H9 (cell line): Measurements from ENCODE around the gene ETV4. TPM values are rescaled to one million over a fixed set of nuclear protein-coding genes. Genes with fewer than 3 reads are reported as not detected.
"Not testable (repeated sequence)": the region's sequence is repeated elsewhere in the genome, so short reads cannot be mapped to it uniquely, and the experiment has no call there.

ENCODE experiments used
- DNase-seq: peaks from one replicate; pipeline ENCODE4 v3.0.0-alpha.2; 2017
- H2AFZ ChIP-seq: one replicate; pipeline ENCODE4 v1.6.1; 2013; ENCODE audit warnings: mild to moderate bottlenecking, low read length, control low read depth, moderate library complexity
- H2AK5ac ChIP-seq: 2 replicates; pipeline ENCODE4 v1.6.1; 2013; ENCODE audit warnings: low read length, control low read depth, mixed read lengths; ENCODE audit not compliant: insufficient read length
- H2BK120ac ChIP-seq: one replicate; pipeline ENCODE4 v1.6.1; 2013; ENCODE audit warnings: low read depth, mild to moderate bottlenecking, low read length, control low read depth, inconsistent platforms; ENCODE audit not compliant: poor library complexity, severe bottlenecking
- H2BK12ac ChIP-seq: 2 replicates; pipeline ENCODE4 v1.6.1; 2013; ENCODE audit warnings: low read length, control low read depth, mixed read lengths, low read depth; ENCODE audit not compliant: insufficient read length
- H2BK15ac ChIP-seq: 2 replicates; pipeline ENCODE4 v1.6.1; 2013; ENCODE audit warnings: low read depth, low read length, control low read depth
- H2BK20ac ChIP-seq: one replicate; pipeline ENCODE4 v1.6.1; 2013; ENCODE audit warnings: low read depth, mild to moderate bottlenecking, low read length, control low read depth, inconsistent platforms; ENCODE audit not compliant: poor library complexity, severe bottlenecking
- H2BK5ac ChIP-seq: 2 replicates; pipeline ENCODE4 v1.6.1; 2013; ENCODE audit warnings: low read length, control low read depth, mixed read lengths; ENCODE audit not compliant: insufficient read length
- H3K14ac ChIP-seq: 2 replicates; pipeline ENCODE4 v1.6.1; 2013; ENCODE audit warnings: low read length, control low read depth; ENCODE audit not compliant: insufficient read depth
- H3K18ac ChIP-seq: 2 replicates; pipeline ENCODE4 v1.6.1; 2013; ENCODE audit warnings: low read depth, mild to moderate bottlenecking, mixed read lengths, low read length, control low read depth; ENCODE audit not compliant: insufficient read length
- H3K23ac ChIP-seq: 2 replicates; pipeline ENCODE4 v1.6.1; 2013; ENCODE audit warnings: low read length, control low read depth, mixed read lengths, low read depth; ENCODE audit not compliant: insufficient read length
- H3K23me2 ChIP-seq: 2 replicates; pipeline ENCODE4 v1.6.1; 2013; ENCODE audit warnings: low read depth, mild to moderate bottlenecking, mixed read lengths, low read length, control low read depth; ENCODE audit not compliant: insufficient read length, poor library complexity, severe bottlenecking
- H3K27ac ChIP-seq: 2 replicates; pipeline ENCODE4 v1.5.1; 2013; ENCODE audit warnings: low read length, control low read depth, mixed read lengths, low read depth; ENCODE audit not compliant: insufficient read length
- H3K27me3 ChIP-seq: 2 replicates; pipeline ENCODE4 v1.6.1; 2013; ENCODE audit warnings: low read length, control low read depth, inconsistent platforms; ENCODE audit not compliant: insufficient read depth
- H3K4ac ChIP-seq: 2 replicates; pipeline ENCODE4 v1.6.1; 2013; ENCODE audit warnings: low read depth, mild to moderate bottlenecking, control low read depth, inconsistent platforms, low read length, moderate library complexity
- H3K4me1 ChIP-seq: 2 replicates; pipeline ENCODE4 v1.6.1; 2013; ENCODE audit warnings: low read length, control low read depth, inconsistent platforms; ENCODE audit not compliant: insufficient read depth
- H3K4me2 ChIP-seq: 2 replicates; pipeline ENCODE4 v1.6.1; 2013; ENCODE audit warnings: low read length, control low read depth, mixed read lengths; ENCODE audit not compliant: insufficient read length, insufficient read depth
- H3K56ac ChIP-seq: 2 replicates; pipeline ENCODE4 v1.6.1; 2013; ENCODE audit warnings: low read depth, mild to moderate bottlenecking, mixed read lengths, low read length, control low read depth; ENCODE audit not compliant: insufficient read length
- H3K79me1 ChIP-seq: 2 replicates; pipeline ENCODE4 v1.6.1; 2013; ENCODE audit warnings: low read depth, mild to moderate bottlenecking, moderate library complexity, low read length, control low read depth, inconsistent platforms; ENCODE audit not compliant: insufficient read depth, poor library complexity, severe bottlenecking
- H3K79me2 ChIP-seq: 2 replicates; pipeline ENCODE4 v1.6.1; 2013; ENCODE audit warnings: low read length, control low read depth, inconsistent platforms; ENCODE audit not compliant: insufficient read depth
- H3K9ac ChIP-seq: 2 replicates; pipeline ENCODE4 v1.6.1; 2013; ENCODE audit warnings: low read length, control low read depth, mixed read lengths; ENCODE audit not compliant: insufficient read length; ENCODE audit errors: extremely low read depth
- H3K9me3 ChIP-seq: one replicate; pipeline ENCODE4 v1.6.1; 2013; ENCODE audit warnings: low read depth, low read length, inconsistent platforms; ENCODE audit not compliant: control insufficient read depth
- H3T11ph ChIP-seq: one replicate; pipeline ENCODE4 v1.6.1; 2013; ENCODE audit warnings: mild to moderate bottlenecking, low read length, control low read depth, inconsistent platforms
- H4K20me1 ChIP-seq: one replicate; pipeline ENCODE4 v1.6.1; 2013; ENCODE audit not compliant: control insufficient read depth, insufficient read length, insufficient read depth
- H4K5ac ChIP-seq: 2 replicates; pipeline ENCODE4 v1.6.1; 2013; ENCODE audit warnings: low read depth, mild to moderate bottlenecking, mixed read lengths, low read length, control low read depth; ENCODE audit not compliant: insufficient read length
- H4K8ac ChIP-seq: replicated peaks from 2 replicates; pipeline ENCODE4 v1.6.1; 2013; ENCODE audit warnings: low read length, control low read depth, mixed read lengths, low read depth; ENCODE audit not compliant: insufficient read length
- H4K91ac ChIP-seq: 2 replicates; pipeline ENCODE4 v1.6.1; 2013; ENCODE audit warnings: low read depth, mild to moderate bottlenecking, moderate library complexity, mixed read lengths, low read length, control low read depth; ENCODE audit not compliant: insufficient read length
- H3K27ac Mint-ChIP-seq, 3 experiments: 2 replicates in 2 of 3; 3 replicates in 1 of 3; pipeline ENCODE4 v1.8.0; 2020 to 2021; ENCODE audit warnings: mixed read lengths in 3 of 3, mild to moderate bottlenecking in 1 of 3, moderate library complexity in 1 of 3
- H3K27me3 Mint-ChIP-seq: 2 replicates; pipeline ENCODE4 v1.8.0; 2021; ENCODE audit warnings: low read depth, mild to moderate bottlenecking, moderate library complexity, mixed read lengths
- H3K36me3 Mint-ChIP-seq, 3 experiments: 2 replicates in 2 of 3; 3 replicates in 1 of 3; pipeline ENCODE4 v1.8.0; 2020 to 2021; ENCODE audit warnings: low read depth in 3 of 3, mixed read lengths in 3 of 3; ENCODE audit not compliant: insufficient read depth in 1 of 3
- H3K4me1 Mint-ChIP-seq, 2 experiments: 2 replicates each; pipeline ENCODE4 v1.8.0; 2020; ENCODE audit warnings: mixed read lengths in 2 of 2
- H3K4me3 Mint-ChIP-seq, 2 experiments: 2 replicates in 1 of 2; 3 replicates in 1 of 2; pipeline ENCODE4 v1.8.0; 2020 to 2021; ENCODE audit warnings: mild to moderate bottlenecking in 2 of 2, mixed read lengths in 2 of 2, moderate library complexity in 1 of 2
- H3K9me3 Mint-ChIP-seq, 2 experiments: 2 replicates in 1 of 2; 3 replicates in 1 of 2; pipeline ENCODE4 v1.8.0; 2020; ENCODE audit warnings: mild to moderate bottlenecking in 2 of 2, mixed read lengths in 2 of 2, moderate library complexity in 1 of 2
- WGBS: extraction: QIAGEN DNeasy Blood & Tissue Kit; methylation state at CpG from one replicate; pipeline ENCODE4 v1.1.7; 2013; ENCODE audit warnings: missing lambda C conversion rate, low lambda C conversion rate, mixed read lengths; ENCODE audit not compliant: insufficient read length; ENCODE audit errors: extremely low coverage; 5-methylcytosine and 5-hydroxymethylcytosine counted together
- total RNA-seq: library from RNA; stranded (reverse); gene quantifications from 2 replicates; pipeline ENCODE4 v1.2.1, GENCODE V29; 2021

Gene ETV4
- total RNA-seq, 1 experiment from 2014 or later = 74.4 TPM

GRCh38 chr17:43509440-43509839, 36.7 kb downstream of the ETV4 start:
- H3K4me2 ChIP-seq, H3K27ac ChIP-seq, H3K23ac ChIP-seq, H3K56ac ChIP-seq, H4K5ac ChIP-seq, H3K4me1 Mint-ChIP-seq, H3K4ac ChIP-seq, H2BK12ac ChIP-seq, H2BK5ac ChIP-seq, H3K9me3 Mint-ChIP-seq, H2BK120ac ChIP-seq, H3K27me3 ChIP-seq, H3K79me2 ChIP-seq, H2BK20ac ChIP-seq, H4K91ac ChIP-seq, H3K4me1 ChIP-seq, H3K9me3 ChIP-seq, H3K18ac ChIP-seq, H3K4me3 Mint-ChIP-seq, H3K23me2 ChIP-seq, H4K20me1 ChIP-seq, H2BK15ac ChIP-seq, H3K27me3 Mint-ChIP-seq, H2AK5ac ChIP-seq, H3K27ac Mint-ChIP-seq, H3K14ac ChIP-seq, H2AFZ ChIP-seq, H3T11ph ChIP-seq, H4K8ac ChIP-seq, DNase-seq, H3K79me1 ChIP-seq, H3K9ac ChIP-seq: not testable (repeated sequence)
- WGBS = no CpG with 5 or more reads among the region's 7 CpGs
- H3K36me3 Mint-ChIP-seq = peaks cover 34 to 77% (median 76%) of the 10 kb centered on the region in 3 experiments
